ENCODE measurements around the gene COX7B2. TPM values are rescaled to one million over a fixed set of nuclear protein-coding genes. Genes with fewer than 3 reads are reported as not detected.

The COX7B2 gene
- total RNA-seq, 2 donors from 2014 or later: 5.8 TPM; not detected in 1

GRCh38 chr4:46908148-46908547, 897 bp downstream of the COX7B2 start:
- intact Hi-C loops (cut with DNase I): no loop called here
- no peak overlapping the region for H3K4me3 ChIP-seq
- DNase-seq (ENCODE audit: low spot score): no peak
- no peaks in the 10 kb centered on the region for H3K9me3 ChIP-seq
- no peaks in the 10 kb centered on the region for H3K27me3 ChIP-seq (replicated peaks; ENCODE audit: insufficient read depth)
- WGBS: 58% methylated on average over 4 of the region's 4 CpGs
- H3K27ac ChIP-seq: no peak overlapping the region
- no peaks in the 10 kb centered on the region for H3K4me1 ChIP-seq (replicated peaks)
- TF ChIP-seq POLR2AphosphoS5 (IDR thresholded peaks at IDR 0.05): no peak
- TF ChIP-seq POLR2A (IDR thresholded peaks at IDR 0.05): no peak
- no peak for TF ChIP-seq CTCF (IDR thresholded peaks at IDR 0.05)
- H3K36me3 ChIP-seq: no peaks in the 10 kb centered on the region

DNA sequence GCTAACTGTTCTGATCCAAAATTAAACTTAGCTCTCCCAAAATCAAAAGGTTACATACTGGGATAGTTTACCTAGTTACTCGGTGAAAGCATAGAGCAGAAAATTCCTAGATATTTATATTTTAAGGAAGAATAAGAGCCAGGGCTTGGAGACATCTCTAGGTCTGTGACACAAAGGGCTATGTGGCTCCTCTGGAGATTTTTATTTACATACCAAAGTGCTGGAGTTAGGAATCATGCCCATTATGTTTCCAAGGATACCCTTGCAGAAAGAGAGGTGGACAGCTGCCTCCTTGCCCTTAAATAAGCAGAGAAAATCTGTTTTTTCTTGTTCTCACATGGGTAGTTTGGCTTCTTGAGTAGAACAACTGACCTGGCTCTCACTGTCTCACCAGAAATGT, 9.0 kb downstream of the COX7B2 start:
- TF ChIP-seq POLR2A (IDR thresholded peaks at IDR 0.05) (no peak), POLR2AphosphoS5 (IDR thresholded peaks at IDR 0.05) (no peak), CTCF (IDR thresholded peaks at IDR 0.05) (no peak)
- WGBS: 67% methylated on average over 1 of the region's 1 CpG
- intact Hi-C loops (cut with DNase I): no loop called here
- Histone ChIP-seq H3K27me3 (replicated peaks; ENCODE audit: insufficient read depth) (no peaks in the 10 kb centered on the region), H3K36me3 (no peaks in the 10 kb centered on the region), H3K4me1 (replicated peaks) (no peaks in the 10 kb centered on the region), H3K4me3 (no peak overlapping the region), H3K9me3 (no peaks in the 10 kb centered on the region), H3K27ac (no peak overlapping the region)
- DNase-seq (ENCODE audit: low spot score): no peak

DNA sequence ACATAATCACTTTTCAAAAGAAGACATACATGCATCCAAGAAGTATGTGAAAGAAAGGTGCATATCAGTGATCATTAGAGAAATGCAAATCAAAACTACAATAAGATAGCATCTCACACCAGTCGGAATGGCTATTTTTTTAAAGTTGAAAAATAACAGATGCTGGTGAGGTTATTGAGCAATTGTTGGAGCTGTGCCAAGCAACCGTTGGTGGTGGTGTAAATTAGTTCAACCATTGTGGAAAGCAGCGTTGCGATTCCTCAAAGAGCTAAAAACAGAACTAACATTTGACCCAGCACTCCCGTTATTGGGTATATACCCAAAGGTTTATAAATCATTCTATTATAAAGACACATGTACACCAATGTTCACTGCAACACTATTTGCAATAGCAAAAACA, 14.2 kb downstream of the COX7B2 start:
- intact Hi-C loops (cut with DNase I): no loop called here
- TF ChIP-seq POLR2A (IDR thresholded peaks at IDR 0.05): no peak
- no peak for TF ChIP-seq POLR2AphosphoS5 (IDR thresholded peaks at IDR 0.05)
- TF ChIP-seq CTCF (IDR thresholded peaks at IDR 0.05): no peak
- no peaks in the 10 kb centered on the region for H3K4me1 ChIP-seq (replicated peaks)
- no peaks in the 10 kb centered on the region for H3K36me3 ChIP-seq
- DNase-seq (ENCODE audit: low spot score): no peak
- H3K27me3 ChIP-seq (replicated peaks; ENCODE audit: insufficient read depth): no peaks in the 10 kb centered on the region
- H3K27ac ChIP-seq: no peak overlapping the region
- 51% methylated on average over 5 of the region's 5 CpGs for WGBS
- H3K4me3 ChIP-seq: no peak overlapping the region
- no peaks in the 10 kb centered on the region for H3K9me3 ChIP-seq

DNA sequence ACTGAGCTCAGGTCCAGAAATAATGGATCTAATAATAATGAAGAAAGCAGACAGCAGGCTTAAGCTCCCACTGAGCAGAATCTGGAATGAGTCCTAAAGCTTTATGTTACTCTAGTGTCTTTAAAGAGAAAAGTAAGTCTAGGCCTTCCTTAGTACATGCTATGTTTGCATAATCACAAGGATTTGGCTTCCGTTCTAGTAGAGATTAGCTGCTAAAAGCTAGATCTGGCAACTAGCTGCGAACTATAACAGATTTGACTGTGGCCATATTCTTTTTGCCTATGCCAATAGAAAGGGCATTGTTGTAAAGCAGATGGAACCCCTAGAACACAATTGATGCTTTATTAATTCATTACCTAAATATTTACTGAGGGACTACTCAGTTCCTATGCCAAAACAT, 19.0 kb downstream of the COX7B2 start:
- TF ChIP-seq POLR2AphosphoS5 (IDR thresholded peaks at IDR 0.05): no peak
- no peak for TF ChIP-seq CTCF (IDR thresholded peaks at IDR 0.05)
- TF ChIP-seq POLR2A (IDR thresholded peaks at IDR 0.05): no peak
- Histone ChIP-seq H3K27me3 (replicated peaks; ENCODE audit: insufficient read depth) (no peaks in the 10 kb centered on the region), H3K27ac (no peak overlapping the region), H3K9me3 (no peaks in the 10 kb centered on the region), H3K36me3 (no peaks in the 10 kb centered on the region), H3K4me3 (no peak overlapping the region), H3K4me1 (replicated peaks) (no peaks in the 10 kb centered on the region)
- intact Hi-C loops (cut with DNase I): no loop called here
- no peak for DNase-seq (ENCODE audit: low spot score)
- WGBS: 30% methylated on average over 2 of the region's 2 CpGs

- H3K4me3 ChIP-seq: no peak overlapping the region
- WGBS: 45% methylated on average over 2 of the region's 2 CpGs
- no peak overlapping the region for H3K27ac ChIP-seq
These were observed 19.6 kb downstream of the COX7B2 start for GRCh38 chr4:46889410-46889809.

More at GRCh38 chr4:46889410-46889809, 19.6 kb downstream of the COX7B2 start:
- intact Hi-C loops (cut with DNase I): no loop called here
- H3K36me3 ChIP-seq: no peaks in the 10 kb centered on the region
- TF ChIP-seq CTCF (IDR thresholded peaks at IDR 0.05): no peak
- TF ChIP-seq POLR2AphosphoS5 (IDR thresholded peaks at IDR 0.05): no peak
- TF ChIP-seq POLR2A (IDR thresholded peaks at IDR 0.05): no peak
- H3K27me3 ChIP-seq (replicated peaks; ENCODE audit: insufficient read depth): no peaks in the 10 kb centered on the region
- DNase-seq (ENCODE audit: low spot score): no peak
- H3K4me1 ChIP-seq (replicated peaks): no peaks in the 10 kb centered on the region
- no peaks in the 10 kb centered on the region for H3K9me3 ChIP-seq
